IPS-15b (cell line): ENCODE results near the gene SLC39A11.

Experiments used
- H3K27me3 ChIP-seq: one replicate; pipeline ENCODE4 v1.6.1; 2013; ENCODE audit warnings: low read length; ENCODE audit not compliant: control insufficient read depth, insufficient read depth
- H3K36me3 ChIP-seq: one replicate; pipeline ENCODE4 v1.6.1; 2013; ENCODE audit warnings: low read length; ENCODE audit not compliant: control insufficient read depth, insufficient read depth
- H3K4me1 ChIP-seq: one replicate; pipeline ENCODE4 v1.6.1; 2013; ENCODE audit warnings: mild to moderate bottlenecking, low read length; ENCODE audit not compliant: control insufficient read depth, insufficient read depth
- H3K4me3 ChIP-seq: one replicate; pipeline ENCODE4 v1.5.1; 2013; ENCODE audit warnings: low read depth, low read length
- H3K9ac ChIP-seq: one replicate; pipeline ENCODE4 v1.6.1; 2013; ENCODE audit warnings: low read depth, mild to moderate bottlenecking, low read length
- H3K9me3 ChIP-seq: one replicate; pipeline ENCODE4 v1.6.1; 2013; ENCODE audit warnings: mild to moderate bottlenecking, low read length; ENCODE audit not compliant: control insufficient read depth, insufficient read depth

Gene SLC39A11

DNA sequence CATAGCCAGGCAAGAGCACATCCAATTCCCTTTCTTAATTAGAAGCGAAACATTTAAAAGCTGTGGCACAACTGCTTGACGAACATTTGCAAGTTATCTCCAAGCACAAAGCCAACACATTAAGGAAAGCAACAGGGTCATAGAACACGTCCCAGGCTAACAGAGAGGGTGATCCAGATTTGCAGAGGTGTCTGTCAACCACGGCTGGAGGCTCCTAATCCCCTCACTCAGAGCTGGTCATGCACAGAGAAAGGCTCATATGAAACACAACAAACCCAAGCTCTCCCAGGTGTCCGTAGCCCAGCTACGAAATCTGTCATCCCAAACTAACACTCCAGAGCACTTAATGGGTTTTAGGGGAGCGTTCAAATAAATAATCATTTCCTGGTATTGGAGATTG lies 276.1 kb downstream of the SLC39A11 start:
- Histone ChIP-seq H3K4me3 (no peak overlapping the region), H3K4me1 (no peaks in the 10 kb centered on the region), H3K36me3 (no peaks in the 10 kb centered on the region), H3K9ac (no peak overlapping the region), H3K9me3 (no peaks in the 10 kb centered on the region), H3K27me3 (no peaks in the 10 kb centered on the region)

DNA sequence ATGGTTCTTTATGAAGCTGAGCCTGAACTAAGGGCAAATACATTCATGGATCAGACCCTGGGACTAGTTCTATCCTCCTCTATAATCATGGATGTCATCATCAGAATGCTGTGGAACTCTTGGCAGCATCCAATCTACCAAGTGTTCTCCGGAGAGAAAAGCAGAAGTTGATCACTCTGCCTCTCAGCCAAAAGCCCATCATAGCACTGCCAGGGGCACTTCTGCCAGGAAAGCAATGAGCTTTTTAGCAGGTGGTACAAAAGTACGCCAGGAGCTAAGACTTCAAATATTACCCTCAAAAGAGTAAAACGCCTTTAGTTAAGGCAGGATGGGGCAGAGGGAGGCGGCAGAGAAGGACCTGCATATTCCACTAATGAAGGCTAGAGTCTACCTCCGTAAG lies 279.0 kb downstream of the SLC39A11 start:
- Histone ChIP-seq H3K36me3 (no peaks in the 10 kb centered on the region), H3K9me3 (no peaks in the 10 kb centered on the region), H3K4me3 (no peak overlapping the region), H3K9ac (no peak overlapping the region), H3K4me1 (no peaks in the 10 kb centered on the region), H3K27me3 (no peaks in the 10 kb centered on the region)

DNA sequence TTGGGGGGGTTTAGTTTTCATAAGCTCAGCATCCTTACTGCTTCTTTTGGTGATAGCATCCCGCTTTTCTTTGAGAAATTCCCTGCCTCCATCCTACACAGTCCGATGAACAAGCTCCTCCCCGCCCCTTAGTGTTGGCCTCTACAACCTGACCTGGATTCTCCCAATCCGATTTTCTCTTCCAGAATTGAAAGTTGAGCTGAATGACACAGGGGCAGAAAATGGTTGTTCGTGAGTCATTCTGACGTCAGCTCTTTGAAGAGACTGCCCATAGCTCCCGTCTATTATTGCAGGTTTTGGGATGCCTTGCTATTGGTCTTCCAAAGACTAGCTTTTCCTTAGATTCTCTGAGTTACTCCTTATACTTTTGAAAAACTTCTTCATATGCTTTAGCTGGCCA lies 279.7 kb downstream of the SLC39A11 start:
- Histone ChIP-seq H3K9ac (no peak overlapping the region), H3K36me3 (no peaks in the 10 kb centered on the region), H3K4me1 (no peaks in the 10 kb centered on the region), H3K9me3 (no peaks in the 10 kb centered on the region), H3K4me3 (no peak overlapping the region), H3K27me3 (no peaks in the 10 kb centered on the region)

DNA sequence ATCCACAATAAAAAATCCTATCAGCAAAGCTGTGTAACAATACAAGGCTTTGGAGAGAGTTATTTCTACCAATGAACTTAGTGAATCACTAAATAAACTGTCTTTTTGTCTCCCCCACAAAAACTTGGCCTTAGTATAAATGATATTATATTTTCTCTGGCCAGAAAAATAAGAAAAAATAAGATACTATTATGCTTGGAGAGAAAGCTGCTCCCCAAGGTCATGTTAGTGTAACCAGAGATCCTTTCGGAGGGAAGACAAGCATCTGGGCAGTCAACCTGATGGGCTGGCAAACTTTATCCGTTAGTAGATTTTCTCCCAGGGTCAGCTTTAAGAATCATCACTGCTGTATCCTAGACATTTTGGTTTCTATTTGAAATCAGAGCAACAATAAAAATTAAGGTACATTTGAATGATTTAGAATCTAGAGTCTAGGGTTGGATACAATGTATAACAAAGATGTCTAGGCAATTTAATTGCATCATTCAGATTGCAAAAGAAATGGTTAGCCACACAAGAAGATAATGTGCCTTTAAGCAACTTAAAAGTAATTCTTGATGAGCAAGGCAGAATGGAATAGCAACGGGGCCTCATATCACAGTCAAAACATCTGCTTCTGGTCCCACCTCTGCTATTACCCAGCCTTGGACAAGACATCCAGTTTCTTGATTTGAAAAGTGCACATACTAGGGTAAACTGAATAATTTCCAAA lies 280.4 kb downstream of the SLC39A11 start:
- Histone ChIP-seq H3K9ac (no peak overlapping the region), H3K9me3 (no peaks in the 10 kb centered on the region), H3K4me1 (no peaks in the 10 kb centered on the region), H3K4me3 (no peak overlapping the region), H3K27me3 (no peaks in the 10 kb centered on the region), H3K36me3 (no peaks in the 10 kb centered on the region)

DNA sequence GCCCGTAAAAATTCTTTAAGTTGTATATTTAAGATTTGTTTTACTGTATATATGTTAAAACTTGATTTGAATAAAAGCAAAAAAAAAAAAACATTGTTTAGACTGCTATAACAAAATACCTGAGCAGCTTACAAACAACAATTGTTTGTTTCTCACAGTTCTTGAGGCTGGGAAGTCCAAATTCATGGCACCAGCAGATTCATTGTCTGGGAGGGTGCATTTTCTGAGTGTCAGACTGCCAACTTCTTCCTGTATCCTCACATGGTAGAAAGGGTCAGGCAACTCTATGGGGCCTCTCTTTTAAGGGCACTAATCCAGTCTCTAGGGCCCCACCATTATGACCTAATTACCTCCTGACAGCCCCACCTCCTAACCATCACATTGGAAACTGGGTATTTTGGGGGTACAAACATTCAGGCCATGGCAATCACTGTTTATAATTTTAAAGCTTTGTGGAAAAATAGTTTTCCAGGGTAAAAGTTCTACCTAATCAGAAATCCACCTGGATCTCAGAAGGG lies 281.4 kb downstream of the SLC39A11 start:
- H3K9ac ChIP-seq: no peak overlapping the region
- no peak overlapping the region for H3K4me3 ChIP-seq
- no peaks in the 10 kb centered on the region for H3K9me3 ChIP-seq
- no peaks in the 10 kb centered on the region for H3K27me3 ChIP-seq
- H3K36me3 ChIP-seq: no peaks in the 10 kb centered on the region
- no peaks in the 10 kb centered on the region for H3K4me1 ChIP-seq

DNA sequence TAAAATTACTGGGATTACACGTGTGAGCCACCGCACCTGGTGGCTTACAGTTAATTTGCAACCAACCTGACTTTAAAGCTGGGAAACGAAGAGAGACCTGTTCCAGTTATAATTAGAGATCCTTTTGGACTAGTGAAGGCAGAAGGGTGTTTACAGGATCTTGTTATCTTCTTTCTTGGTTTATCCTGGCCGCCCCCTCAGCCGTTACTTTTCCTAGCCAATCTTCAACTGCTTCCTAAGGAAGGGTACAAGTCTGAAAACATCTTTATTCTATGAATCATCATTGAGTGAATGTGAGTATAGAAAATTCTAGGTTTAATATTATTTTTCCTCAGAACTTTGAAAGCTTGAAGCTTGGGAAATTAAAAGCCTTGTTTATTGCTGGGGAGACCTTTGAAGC lies 286.5 kb downstream of the SLC39A11 start:
- Histone ChIP-seq H3K27me3 (no peaks in the 10 kb centered on the region), H3K4me3 (no peak overlapping the region), H3K9me3 (peaks cover under 1% of the 10 kb centered on the region), H3K36me3 (no peaks in the 10 kb centered on the region), H3K4me1 (no peaks in the 10 kb centered on the region), H3K9ac (no peak overlapping the region)

DNA sequence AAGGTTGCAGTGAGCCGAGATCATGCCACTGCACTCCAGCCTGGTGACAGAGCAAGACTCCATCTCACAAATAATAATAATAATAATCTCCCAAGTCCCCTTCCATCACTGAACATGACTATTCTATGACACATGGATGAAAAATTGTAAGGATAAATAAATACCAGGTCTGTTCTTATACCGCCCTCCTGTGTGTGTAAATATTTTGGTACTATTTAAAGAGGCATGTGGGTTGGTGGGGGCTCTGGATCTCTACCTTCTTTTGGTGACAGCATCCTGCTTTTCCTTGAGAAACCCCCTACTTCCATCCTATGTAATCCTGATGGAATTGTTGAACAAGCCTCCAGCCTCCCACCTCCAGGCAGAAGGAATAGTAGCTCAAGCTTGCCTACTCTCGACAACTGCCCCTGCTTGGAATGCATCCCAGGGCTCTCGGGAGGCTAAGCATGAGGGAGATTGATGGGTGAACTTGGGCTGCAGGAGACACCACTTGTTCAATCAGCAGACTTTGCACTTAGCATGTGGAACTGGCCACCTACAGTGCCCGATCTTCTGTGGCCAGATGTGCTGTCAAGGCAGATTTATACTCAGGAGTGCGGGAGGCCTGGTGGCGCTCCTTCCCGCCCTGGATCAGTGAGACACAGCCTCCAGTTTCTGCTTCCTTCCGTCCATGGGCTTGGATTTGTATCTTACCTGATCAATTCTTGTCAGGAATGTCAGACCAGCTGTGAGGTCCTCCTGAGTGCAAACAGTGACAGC lies 287.4 kb downstream of the SLC39A11 start:
- Histone ChIP-seq H3K9me3 (peaks cover 3% of the 10 kb centered on the region), H3K4me1 (no peaks in the 10 kb centered on the region), H3K4me3 (no peak overlapping the region), H3K27me3 (no peaks in the 10 kb centered on the region), H3K9ac (no peak overlapping the region), H3K36me3 (no peaks in the 10 kb centered on the region)

DNA sequence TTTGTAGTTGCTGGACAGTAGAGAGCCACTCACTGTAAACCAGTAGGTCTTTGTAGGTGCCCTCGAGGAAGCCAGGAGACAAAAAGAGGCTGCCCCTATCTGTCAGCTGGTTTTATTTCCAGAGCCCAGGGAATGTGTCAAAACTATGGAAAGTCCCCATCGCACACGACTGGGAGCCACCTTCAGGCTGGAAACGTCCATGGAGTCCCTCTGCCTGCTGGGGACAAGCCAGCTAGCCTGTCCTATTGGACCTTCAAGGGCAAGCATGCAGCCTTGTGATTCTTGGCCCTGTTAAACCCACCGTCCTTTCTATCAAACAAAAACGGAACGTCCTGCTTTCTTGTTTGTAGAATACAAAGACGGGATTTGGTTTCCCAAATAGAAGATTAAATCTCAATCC lies 289.8 kb downstream of the SLC39A11 start:
- Histone ChIP-seq H3K4me1 (no peaks in the 10 kb centered on the region), H3K27me3 (no peaks in the 10 kb centered on the region), H3K36me3 (no peaks in the 10 kb centered on the region), H3K9ac (no peak overlapping the region), H3K9me3 (peaks cover 3% of the 10 kb centered on the region), H3K4me3 (no peak overlapping the region)

DNA sequence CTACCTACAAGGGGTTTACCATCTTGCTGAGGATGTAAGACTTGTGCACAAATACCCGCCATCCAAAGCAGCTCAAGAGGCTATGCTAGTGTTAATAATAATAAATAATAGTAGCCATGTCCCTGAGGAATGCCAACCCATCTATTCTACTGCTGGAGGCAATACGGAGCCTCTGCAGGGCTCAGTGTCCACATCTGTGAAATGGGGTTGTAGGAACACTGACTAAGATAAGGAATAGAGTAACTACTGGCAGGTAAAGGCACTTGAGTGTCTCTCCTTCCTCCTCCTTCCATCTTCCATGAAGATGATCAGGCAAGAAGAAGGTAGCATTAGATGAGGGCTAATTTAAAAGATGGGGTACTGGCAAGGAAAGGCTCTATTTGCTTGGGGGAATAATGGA lies 295.3 kb downstream of the SLC39A11 start:
- Histone ChIP-seq H3K4me1 (no peaks in the 10 kb centered on the region), H3K36me3 (no peaks in the 10 kb centered on the region), H3K4me3 (no peak overlapping the region), H3K9me3 (peaks cover 3% of the 10 kb centered on the region), H3K27me3 (no peaks in the 10 kb centered on the region), H3K9ac (no peak overlapping the region)

DNA sequence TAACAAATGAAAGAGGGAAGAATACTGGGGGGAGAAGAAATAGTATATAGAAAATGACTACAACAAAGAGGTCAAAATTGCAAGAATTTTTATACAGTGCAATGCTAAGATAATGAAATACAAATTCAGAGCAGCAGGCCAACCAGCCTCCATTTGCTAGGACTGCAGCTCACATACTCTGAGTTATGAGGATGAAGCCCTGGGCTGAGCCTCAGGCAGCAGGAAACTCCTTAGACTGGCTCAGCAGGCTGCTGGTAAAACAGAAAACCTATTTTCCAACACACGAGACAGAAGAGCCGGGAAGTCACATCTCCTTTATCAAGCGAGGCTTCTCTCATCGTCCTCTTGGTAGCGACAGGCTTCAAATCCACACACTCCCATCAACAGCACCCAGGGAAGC lies 296.5 kb downstream of the SLC39A11 start:
- no peaks in the 10 kb centered on the region for H3K4me1 ChIP-seq
- H3K27me3 ChIP-seq: no peaks in the 10 kb centered on the region
- H3K36me3 ChIP-seq: no peaks in the 10 kb centered on the region
- H3K4me3 ChIP-seq: no peak overlapping the region
- peaks cover 3% of the 10 kb centered on the region for H3K9me3 ChIP-seq
- H3K9ac ChIP-seq: no peak overlapping the region

DNA sequence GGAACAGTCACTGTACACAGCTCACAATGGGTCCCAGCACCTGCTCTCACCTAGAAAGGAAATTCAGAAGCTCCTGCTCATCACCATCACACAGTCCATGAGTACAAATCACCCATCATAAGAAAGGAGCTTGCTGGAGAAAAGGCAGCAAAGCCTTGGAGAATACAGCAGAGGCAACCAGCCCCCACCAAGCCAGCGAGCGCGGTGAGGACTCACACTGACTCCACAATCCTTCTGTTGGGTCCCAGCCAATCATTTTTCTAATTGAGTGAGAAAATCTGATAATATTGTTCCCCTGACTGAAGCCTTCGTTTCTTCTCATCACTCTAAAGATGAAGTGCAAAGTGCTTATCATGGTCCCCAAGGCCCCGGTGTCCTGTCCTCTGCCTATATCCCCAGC lies 298.3 kb downstream of the SLC39A11 start:
- no peak overlapping the region for H3K4me3 ChIP-seq
- no peaks in the 10 kb centered on the region for H3K9me3 ChIP-seq
- no peaks in the 10 kb centered on the region for H3K27me3 ChIP-seq
- no peaks in the 10 kb centered on the region for H3K4me1 ChIP-seq
- H3K9ac ChIP-seq: no peak overlapping the region
- no peaks in the 10 kb centered on the region for H3K36me3 ChIP-seq

DNA sequence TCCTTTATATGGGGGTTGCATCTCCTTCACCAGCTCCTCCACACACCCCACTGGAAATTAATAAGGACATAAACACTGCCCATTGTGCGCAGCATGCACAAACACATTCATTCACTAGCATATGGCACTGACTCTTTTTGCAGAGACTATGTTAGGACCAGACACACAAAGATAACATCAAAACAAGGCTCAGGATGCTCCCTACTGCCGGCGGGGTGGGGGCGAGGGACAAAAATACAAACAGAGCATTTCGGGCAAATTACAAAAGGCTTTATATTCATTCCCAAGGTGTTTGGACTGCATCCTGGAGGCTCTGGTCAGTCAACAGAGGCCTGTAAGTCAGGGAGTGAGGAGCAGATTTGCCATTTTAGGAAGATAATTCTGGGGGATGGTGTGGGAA lies 299.7 kb downstream of the SLC39A11 start:
- H3K9me3 ChIP-seq: no peaks in the 10 kb centered on the region
- H3K4me1 ChIP-seq: no peaks in the 10 kb centered on the region
- H3K4me3 ChIP-seq: no peak overlapping the region
- no peaks in the 10 kb centered on the region for H3K27me3 ChIP-seq
- no peaks in the 10 kb centered on the region for H3K36me3 ChIP-seq
- no peak overlapping the region for H3K9ac ChIP-seq
